ENCODE measurements around the gene SKIC2.

GRCh38 chr6:31940256-31940664 lies 18.7 kb upstream of the SKIC2 start:
- TF ChIP-seq CTCF (IDR thresholded peaks at IDR 0.05) (no peak), POLR2AphosphoS5 (IDR thresholded peaks at IDR 0.05) (no peak), POLR2A (IDR thresholded peaks at IDR 0.05) (no peak)

All from transverse colon (tissue), 4 donors.